K562 (cell line): ENCODE data around the gene CBX8. TPM values are rescaled to one million over a fixed set of nuclear protein-coding genes. Genes with fewer than 3 reads are reported as not detected.

Experiments
- ARID1B ChIP-seq: fragments of 450-650 bp; IDR thresholded peaks from 2 replicates; pipeline ENCODE4 v1.6.1; 2016; ENCODE audit warnings: antibody characterized with exemption, mild to moderate bottlenecking, inconsistent platforms
- BDP1 ChIP-seq: IDR thresholded peaks from 3 replicates; pipeline ENCODE4 v1.6.1; 2011; ENCODE audit not compliant: insufficient read length, insufficient read depth
- CCNT2 ChIP-seq: IDR thresholded peaks from 2 replicates; pipeline ENCODE4 v1.6.1; 2011; ENCODE audit warnings: borderline replicate concordance, low read depth, mild to moderate bottlenecking, moderate library complexity, mixed read lengths, low read length; ENCODE audit not compliant: insufficient read length; ENCODE audit errors: extremely low read depth
- CEBPB ChIP-seq: fragments of 450-650 bp; IDR thresholded peaks from 2 replicates; pipeline ENCODE4 v1.6.1; 2016; ENCODE audit warnings: missing genetic modification characterization, missing compliant biosample characterization
- CTBP1 ChIP-seq: fragments of 450-650 bp; IDR thresholded peaks from 2 replicates; pipeline ENCODE4 v1.6.1; 2016; ENCODE audit warnings: borderline replicate concordance
- ETV1 ChIP-seq: fragments of 450-650 bp; conservative IDR thresholded peaks from 2 replicates; pipeline ENCODE4 v1.6.1; 2016; ENCODE audit warnings: missing genetic modification characterization, control low read depth, low read depth, missing compliant biosample characterization
- FOSL1 ChIP-seq: fragments of 200-800 bp; sonication (Bioruptor generic); conservative IDR thresholded peaks from 2 replicates; pipeline ENCODE4 v1.6.1; 2016; ENCODE audit warnings: missing genetic modification characterization, missing compliant biosample characterization
- GATAD2B ChIP-seq: fragments of 450-650 bp; IDR thresholded peaks from 2 replicates; pipeline ENCODE4 v1.6.1; 2017; ENCODE audit warnings: mild to moderate bottlenecking, borderline replicate concordance
- HCFC1 ChIP-seq: IDR thresholded peaks from 2 replicates; pipeline ENCODE4 v1.6.1; 2012; ENCODE audit warnings: low read depth, low read length, improper control_type of control experiment
- HDAC1 ChIP-seq, 2 experiments: fragments of 450-650 bp; IDR thresholded peaks; 2 replicates each; pipeline ENCODE4 v1.6.1; 2016 to 2017; ENCODE audit warnings: inconsistent platforms in 1 of 2, mild to moderate bottlenecking in 1 of 2, moderate library complexity in 1 of 2
- KLF10 ChIP-seq: fragments of 250-450 bp; sonication (Bioruptor Pico); IDR thresholded peaks from 2 replicates; pipeline ENCODE4 v1.6.1; 2021; ENCODE audit warnings: matching md5 sums
- MTA3 ChIP-seq: fragments of 450-650 bp; formaldehyde crosslinking; IDR thresholded peaks from 2 replicates; pipeline ENCODE4 v1.6.1; 2017; ENCODE audit warnings: mild to moderate bottlenecking, borderline replicate concordance
- NCOR1 ChIP-seq: fragments of 450-650 bp; IDR thresholded peaks from 2 replicates; pipeline ENCODE4 v1.6.1; 2016; ENCODE audit warnings: mild to moderate bottlenecking, moderate library complexity
- NUFIP1 ChIP-seq: fragments of 450-650 bp; IDR thresholded peaks from 2 replicates; pipeline ENCODE4 v1.6.1; 2018; ENCODE audit not compliant: partially characterized antibody
- SETDB1 ChIP-seq: IDR thresholded peaks from one replicate; pipeline ENCODE4 v1.6.1; 2012; ENCODE audit warnings: low read length, control low read depth, inconsistent platforms
- SMAD4 ChIP-seq: fragments of 250-450 bp; sonication (Bioruptor Pico); conservative IDR thresholded peaks from 2 replicates; pipeline ENCODE4 v1.8.0; 2021; ENCODE audit warnings: inconsistent platforms, mild to moderate bottlenecking, moderate library complexity
- TAF9B ChIP-seq: fragments of 450-650 bp; IDR thresholded peaks from 2 replicates; pipeline ENCODE4 v1.6.1; 2018; ENCODE audit warnings: mild to moderate bottlenecking; ENCODE audit not compliant: partially characterized antibody
- ZNF197 ChIP-seq: fragments of 200-800 bp; sonication (Bioruptor generic); IDR thresholded peaks from 2 replicates; pipeline ENCODE4 v1.6.1; 2016; ENCODE audit warnings: low read depth, missing genetic modification characterization, missing compliant biosample characterization
- ZNF584 ChIP-seq: fragments of 200-800 bp; sonication (Bioruptor generic); IDR thresholded peaks from 2 replicates; pipeline ENCODE4 v1.6.1; 2016; ENCODE audit warnings: low read depth, mild to moderate bottlenecking, missing genetic modification characterization, missing compliant biosample characterization
- polyA plus RNA-seq, 8 experiments: library from polyadenylated mRNA; depleted of rRNA in 4 of 8; stranded (reverse) in 5 of 8; unstranded in 3 of 8; fragments of >200 nt; fragmentation: Nextera tagmentation in 2 of 8; fragmentation: Illumina TruSeq in 1 of 8; extraction: Ambion mirVana in 2 of 8; extraction: Trizol in 1 of 8; gene quantifications; 2 replicates each; pipeline versions ENCODE4 v1.2.1 to v1.2.3, GENCODE V29; 2011 to 2014; ENCODE audit warnings: inconsistent platforms in 1 of 8, missing spikeins in 1 of 8
- total RNA-seq, 7 experiments: library from RNA; depleted of rRNA in 6 of 7; stranded (reverse); fragments of >200 nt in 6 of 7; fragmentation: Illumina TruSeq in 2 of 7; extraction: Trizol in 2 of 7; gene quantifications; 2 replicates each; pipeline versions ENCODE4 v1.2.1 to v1.2.3, GENCODE V29; 2011 to 2021; ENCODE audit warnings: low replicate concordance in 1 of 7
- TF ChIP-seq, protein P1 (sequence below): fragments of 200-800 bp; sonication (Bioruptor generic); IDR thresholded peaks from 2 replicates; pipeline ENCODE4 v1.6.1; 2017; ENCODE audit warnings: missing genetic modification characterization, missing compliant biosample characterization
- TF ChIP-seq, protein P2 (sequence below): fragments of 450-650 bp; IDR thresholded peaks from 2 replicates; pipeline ENCODE4 v1.6.1; 2016; ENCODE audit warnings: low read depth, mild to moderate bottlenecking, moderate library complexity
- TF ChIP-seq, protein P3 (sequence below), 2 experiments: IDR thresholded peaks; 2 replicates each; pipeline ENCODE4 v1.6.1; 2011; ENCODE audit warnings: borderline replicate concordance in 1 of 2, control low read depth in 1 of 2, low read depth in 1 of 2, low read length in 1 of 2, mild to moderate bottlenecking in 1 of 2, mixed read lengths in 1 of 2, moderate library complexity in 1 of 2; ENCODE audit not compliant: insufficient read depth in 1 of 2, insufficient read length in 1 of 2, poor library complexity in 1 of 2, severe bottlenecking in 1 of 2; ENCODE audit errors: extremely low read depth in 1 of 2
- TF ChIP-seq, protein P4 (sequence below): fragments of 450-650 bp; IDR thresholded peaks from 2 replicates; pipeline ENCODE4 v1.6.1; 2016; ENCODE audit warnings: antibody characterized with exemption

Gene CBX8
- total and polyA plus RNA-seq, 9 of the 15 experiments (the other 6 are each of a cell fraction or from before 2014, with no cell fraction given): 0.08 to 11.9 (median 2.6) TPM

DNA sequence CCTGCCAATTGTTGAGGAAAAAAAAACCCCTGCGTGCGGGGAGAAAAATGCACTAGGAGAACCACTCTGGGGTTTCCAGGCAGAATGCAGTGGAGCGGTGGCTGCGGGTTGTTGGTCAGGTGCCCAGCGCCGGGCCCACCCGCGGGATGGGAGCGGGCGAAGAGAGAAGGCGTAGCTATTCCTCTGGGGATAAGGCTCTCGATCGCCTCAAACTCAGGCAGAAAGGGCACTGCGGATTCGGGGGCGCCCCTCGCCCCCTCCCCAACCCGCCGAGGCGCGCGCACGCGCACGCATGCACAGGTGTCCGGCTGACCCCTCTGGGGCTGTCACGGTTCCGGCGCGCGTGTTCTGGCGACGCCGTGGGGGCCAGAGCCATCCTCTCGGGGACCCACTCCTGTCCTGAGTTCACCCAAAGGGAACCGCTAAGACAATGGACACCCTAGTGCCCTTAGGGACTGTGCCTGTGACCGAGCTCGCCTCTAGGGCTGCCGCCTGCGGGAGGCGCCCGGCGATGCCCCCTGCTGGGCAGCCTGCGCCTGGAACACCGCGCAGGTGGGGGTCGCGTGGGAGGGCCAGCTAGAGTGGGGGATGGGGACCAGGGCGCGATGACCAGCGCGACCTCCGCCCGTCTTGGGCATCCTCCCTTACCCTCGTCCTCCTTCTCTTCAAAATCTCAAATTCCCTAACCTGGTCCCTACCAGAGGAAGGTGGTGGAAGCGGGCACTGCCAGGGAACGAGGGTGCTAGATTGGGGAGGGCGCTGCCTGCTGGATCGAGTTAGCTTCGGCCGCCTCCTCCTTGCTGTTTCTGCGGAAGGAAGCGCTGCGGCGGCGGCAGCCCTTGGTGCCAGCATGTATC, 14.4 kb upstream of the CBX8 start (continued):
- TF ChIP-seq ETV1 (no peak), HCFC1 (peak; percentile 33; the same call in 1 of the 2 replicates), KLF10 (CRISPR knock-in tag) (no peak), MTA3 (peak; percentile 66), ZNF197 (CRISPR knock-in tag) (peak; percentile 35; the same call in 1 of the 2 replicates), ZNF584 (CRISPR knock-in tag) (no peak), GATAD2B (peak; percentile 95), ARID1B (peak; percentile 35; the same call in 1 of the 2 replicates), CTBP1 (peak; percentile 83), NUFIP1 (no peak), BDP1 (no peak), CEBPB (tag) (no peak), CCNT2 (peak; percentile 74), SETDB1 (no peak), NCOR1 (peak; percentile 29; the same call in 1 of the 2 replicates), SMAD4 (CRISPR knock-in tag) (peak; percentile 63), HDAC1 (IDR thresholded peaks at IDR 0.05) (peak in 1 of 2 experiments; percentile 62; a peak in 2 of 4 replicates), FOSL1 (tag) (0 out of 2 replicates have a peak, but pooled peaks have one; percentile 8), TAF9B (no peak)
- TF ChIP-seq, protein P1, sequence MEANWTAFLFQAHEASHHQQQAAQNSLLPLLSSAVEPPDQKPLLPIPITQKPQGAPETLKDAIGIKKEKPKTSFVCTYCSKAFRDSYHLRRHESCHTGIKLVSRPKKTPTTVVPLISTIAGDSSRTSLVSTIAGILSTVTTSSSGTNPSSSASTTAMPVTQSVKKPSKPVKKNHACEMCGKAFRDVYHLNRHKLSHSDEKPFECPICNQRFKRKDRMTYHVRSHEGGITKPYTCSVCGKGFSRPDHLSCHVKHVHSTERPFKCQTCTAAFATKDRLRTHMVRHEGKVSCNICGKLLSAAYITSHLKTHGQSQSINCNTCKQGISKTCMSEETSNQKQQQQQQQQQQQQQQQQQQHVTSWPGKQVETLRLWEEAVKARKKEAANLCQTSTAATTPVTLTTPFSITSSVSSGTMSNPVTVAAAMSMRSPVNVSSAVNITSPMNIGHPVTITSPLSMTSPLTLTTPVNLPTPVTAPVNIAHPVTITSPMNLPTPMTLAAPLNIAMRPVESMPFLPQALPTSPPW: peak; percentile 78; the same call in 1 of the 2 replicates
- TF ChIP-seq, protein P2, sequence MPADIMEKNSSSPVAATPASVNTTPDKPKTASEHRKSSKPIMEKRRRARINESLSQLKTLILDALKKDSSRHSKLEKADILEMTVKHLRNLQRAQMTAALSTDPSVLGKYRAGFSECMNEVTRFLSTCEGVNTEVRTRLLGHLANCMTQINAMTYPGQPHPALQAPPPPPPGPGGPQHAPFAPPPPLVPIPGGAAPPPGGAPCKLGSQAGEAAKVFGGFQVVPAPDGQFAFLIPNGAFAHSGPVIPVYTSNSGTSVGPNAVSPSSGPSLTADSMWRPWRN: no peak
- TF ChIP-seq, protein P3, sequence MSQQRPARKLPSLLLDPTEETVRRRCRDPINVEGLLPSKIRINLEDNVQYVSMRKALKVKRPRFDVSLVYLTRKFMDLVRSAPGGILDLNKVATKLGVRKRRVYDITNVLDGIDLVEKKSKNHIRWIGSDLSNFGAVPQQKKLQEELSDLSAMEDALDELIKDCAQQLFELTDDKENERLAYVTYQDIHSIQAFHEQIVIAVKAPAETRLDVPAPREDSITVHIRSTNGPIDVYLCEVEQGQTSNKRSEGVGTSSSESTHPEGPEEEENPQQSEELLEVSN (IDR thresholded peaks at IDR 0.05; ENCODE audit: borderline replicate concordance in 1 of 2, extremely low read depth in 1 of 2, insufficient read depth in 1 of 2, insufficient read length in 1 of 2, low read depth in 1 of 2, low read length in 1 of 2, poor library complexity in 1 of 2, severe bottlenecking in 1 of 2): peak in 1 of 2 experiments; percentile 70
- TF ChIP-seq, protein P4, sequence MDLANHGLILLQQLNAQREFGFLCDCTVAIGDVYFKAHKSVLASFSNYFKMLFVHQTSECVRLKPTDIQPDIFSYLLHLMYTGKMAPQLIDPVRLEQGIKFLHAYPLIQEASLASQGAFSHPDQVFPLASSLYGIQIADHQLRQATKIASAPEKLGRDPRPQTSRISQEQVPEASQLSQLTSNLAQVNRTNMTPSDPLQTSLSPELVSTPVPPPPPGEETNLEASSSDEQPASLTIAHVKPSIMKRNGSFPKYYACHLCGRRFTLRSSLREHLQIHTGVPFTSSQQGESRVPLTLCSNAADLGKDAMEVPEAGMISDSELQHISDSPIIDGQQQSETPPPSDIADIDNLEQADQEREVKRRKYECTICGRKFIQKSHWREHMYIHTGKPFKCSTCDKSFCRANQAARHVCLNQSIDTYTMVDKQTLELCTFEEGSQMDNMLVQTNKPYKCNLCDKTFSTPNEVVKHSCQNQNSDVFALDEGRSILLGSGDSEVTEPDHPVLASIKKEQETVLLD: no peak
